GM18873 (cell line): ENCODE results near the gene MCEMP1.

ENCODE experiments used
- ATAC-seq: cut with Tn5 transposase; IDR thresholded peaks from one replicate; pipeline ENCODE4 v1.9.1; 2021; ENCODE audit warnings: mild to moderate bottlenecking, moderate library complexity, moderate number of reproducible peaks; ENCODE audit not compliant: unreplicated experiment, low FRiP score

The MCEMP1 gene

DNA sequence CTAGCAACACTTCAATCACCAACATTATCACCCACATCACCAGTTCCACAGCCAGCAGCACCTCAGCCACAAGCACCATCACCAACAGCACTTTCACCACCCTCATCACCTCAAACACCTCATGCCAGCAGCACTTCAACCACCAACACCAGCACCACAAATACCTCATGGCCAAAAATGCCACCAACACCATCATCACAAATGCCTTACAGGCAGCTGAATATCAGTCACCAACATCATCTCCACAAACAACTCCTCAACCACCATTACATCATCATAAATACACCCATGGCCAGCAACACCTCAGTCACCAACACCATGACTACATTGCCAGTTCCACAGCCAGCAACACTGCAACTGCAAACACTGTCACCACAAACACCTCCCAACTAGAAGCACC lies 14.6 kb downstream of the MCEMP1 start:
- ATAC-seq, result no peak

DNA sequence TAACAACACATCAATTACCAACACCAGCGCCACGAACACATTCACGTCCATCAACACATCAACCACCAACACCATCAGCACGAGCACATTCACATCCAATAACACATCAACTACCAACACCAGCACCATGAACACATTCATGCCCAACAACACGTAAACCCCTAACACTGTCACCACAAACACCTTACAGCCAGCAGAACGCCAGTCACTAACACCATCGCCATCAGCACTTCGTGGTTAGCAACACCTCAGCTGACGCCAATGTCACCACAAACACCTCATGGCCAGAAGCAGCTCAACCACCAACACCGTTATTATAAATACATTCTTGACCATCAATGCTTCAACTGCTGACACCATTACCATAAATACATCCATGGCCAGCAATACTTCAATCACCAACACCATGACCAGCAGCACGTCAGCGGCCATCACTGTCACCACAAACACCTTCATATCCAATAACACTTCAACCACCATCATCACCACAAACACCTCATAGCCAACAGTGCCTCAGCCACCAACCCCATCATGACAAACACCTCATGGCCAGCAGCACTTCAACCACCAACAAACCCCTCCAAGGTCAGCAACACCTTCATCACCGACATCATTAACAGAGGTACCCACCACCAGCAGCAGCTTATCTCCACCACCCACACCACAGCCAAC lies 15.7 kb downstream of the MCEMP1 start:
- ATAC-seq, result no peak

DNA sequence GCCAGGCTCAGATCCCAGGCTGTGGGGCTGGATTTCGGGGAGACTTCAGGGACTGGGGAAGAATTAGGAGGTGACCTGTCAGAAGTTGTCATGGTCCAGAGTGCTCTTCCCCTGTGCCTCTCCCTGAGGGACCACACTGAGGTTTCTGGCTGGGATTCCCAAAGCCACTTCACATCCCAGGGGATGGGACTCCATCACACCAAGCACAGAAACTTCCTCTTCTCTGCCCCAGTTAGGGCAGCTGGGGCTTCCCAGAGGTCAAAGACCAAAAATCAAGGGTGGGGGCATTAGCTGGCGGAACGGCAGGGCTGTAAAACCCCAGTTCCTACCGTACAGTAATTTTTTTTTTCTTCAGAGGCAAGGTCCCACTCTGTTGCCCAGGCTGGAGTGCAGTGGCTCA lies 17.6 kb downstream of the MCEMP1 start:
- ATAC-seq, result no peak

DNA sequence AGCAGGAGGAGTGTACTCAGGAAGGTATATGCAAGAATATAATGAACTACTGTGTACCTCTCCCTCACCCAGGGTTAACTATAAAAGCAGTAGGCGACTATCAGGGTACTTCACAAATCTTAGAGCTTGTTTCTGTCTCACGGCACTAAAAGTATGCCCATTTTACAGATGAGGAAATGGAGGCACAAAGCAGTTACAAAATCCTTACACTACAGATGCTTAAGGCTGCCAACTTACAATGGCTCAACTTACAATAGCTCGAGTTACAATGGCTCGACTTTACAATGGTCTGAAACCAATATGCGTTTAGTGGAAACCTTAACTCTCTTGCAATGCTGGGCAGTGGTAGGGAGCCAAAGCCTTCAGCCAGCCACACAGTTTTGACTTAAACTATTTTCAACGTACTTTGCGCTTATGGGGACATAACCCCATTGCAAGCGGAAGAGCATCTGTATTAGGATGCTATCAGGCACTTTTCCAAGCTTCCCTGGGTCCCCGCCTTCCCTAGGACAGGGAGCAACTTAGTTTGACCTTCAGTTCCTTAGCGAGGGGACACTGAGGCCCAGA lies 20.9 kb downstream of the MCEMP1 start:
- no peak for ATAC-seq

DNA sequence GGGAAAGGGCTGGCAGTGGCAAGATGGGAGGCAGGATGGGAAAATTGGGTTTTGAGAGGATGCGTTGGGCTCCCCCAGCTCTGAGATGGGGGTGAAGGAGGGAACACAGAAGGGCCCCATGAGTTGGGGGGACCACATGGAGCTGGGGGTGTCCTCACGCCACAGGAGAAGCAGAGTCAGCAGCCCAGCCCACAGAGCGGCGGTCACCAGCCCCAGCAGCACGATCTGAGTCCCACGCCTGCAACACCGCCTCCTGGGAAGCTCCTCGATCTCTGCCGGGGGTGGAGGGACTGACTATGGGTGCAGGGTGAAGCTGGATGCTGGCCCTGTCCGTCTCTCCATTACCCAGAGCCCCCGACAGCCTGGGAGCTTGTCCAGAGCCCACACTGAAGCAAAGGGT lies 21.7 kb downstream of the MCEMP1 start:
- ATAC-seq, result no peak

DNA sequence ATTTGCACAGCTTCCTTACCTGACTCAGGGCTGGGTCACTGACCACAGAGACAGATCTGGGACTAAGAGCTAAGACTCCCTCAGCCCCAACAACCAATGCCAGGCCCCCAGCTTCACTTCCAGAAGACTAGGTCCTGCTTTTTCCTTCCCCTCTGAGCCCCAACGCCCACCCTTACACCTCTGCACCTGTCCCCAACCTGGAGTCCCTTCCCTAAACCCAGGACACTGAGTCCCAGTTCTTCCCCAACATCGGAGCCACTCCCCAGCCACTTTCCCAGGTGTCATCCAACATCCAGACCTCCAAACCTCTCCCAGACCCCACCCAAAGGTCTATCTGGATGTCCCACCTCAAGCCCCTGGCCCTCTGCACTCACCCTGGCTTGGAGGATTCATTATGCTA lies 22.1 kb downstream of the MCEMP1 start:
- no peak for ATAC-seq

DNA sequence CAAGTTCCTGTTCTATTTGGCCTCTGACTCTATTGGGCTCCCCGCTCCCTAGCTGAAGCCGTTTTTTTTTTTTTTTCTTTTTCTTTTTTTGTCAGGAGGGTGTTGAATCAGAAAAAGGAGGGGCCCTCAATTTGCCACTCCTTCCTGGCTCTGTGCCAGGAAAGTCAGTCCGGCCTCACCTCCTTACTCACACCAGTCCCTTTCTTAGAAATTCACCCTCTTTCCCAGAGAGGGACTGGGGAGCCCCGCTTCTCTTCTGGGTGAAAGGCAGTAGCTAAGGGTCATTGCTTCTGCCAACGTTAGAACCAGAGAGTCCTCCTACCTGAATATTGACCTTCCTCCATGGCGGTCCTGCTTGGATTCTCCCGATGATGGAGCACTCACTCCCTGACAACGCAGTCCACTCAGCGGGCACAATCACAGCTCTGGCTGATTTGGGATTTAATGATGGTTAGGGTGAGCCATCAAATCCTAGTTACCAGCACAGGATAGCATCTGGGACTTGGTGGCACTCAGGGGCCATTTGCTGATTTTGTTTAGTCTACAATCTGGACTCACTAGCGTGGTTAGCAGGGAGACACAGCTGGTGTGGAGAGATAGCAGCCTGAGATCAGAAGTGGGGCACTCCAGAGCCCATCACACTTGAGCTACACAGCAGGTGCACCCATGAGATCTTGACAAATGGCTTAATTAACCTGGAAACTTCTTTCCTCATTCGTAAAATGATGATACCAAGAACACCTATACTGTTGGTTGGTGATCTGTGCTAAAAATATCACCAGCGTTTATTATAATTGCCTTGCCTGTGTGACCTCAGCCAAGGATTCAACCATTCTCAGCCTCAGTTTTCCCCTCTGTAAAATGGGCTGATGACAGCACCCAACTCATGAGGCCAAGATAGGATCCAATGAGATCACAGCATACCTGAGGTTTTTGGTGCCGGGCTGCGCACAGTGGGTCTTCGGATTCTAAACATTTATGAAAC lies 22.8 kb downstream of the MCEMP1 start:
- no peak for ATAC-seq

DNA sequence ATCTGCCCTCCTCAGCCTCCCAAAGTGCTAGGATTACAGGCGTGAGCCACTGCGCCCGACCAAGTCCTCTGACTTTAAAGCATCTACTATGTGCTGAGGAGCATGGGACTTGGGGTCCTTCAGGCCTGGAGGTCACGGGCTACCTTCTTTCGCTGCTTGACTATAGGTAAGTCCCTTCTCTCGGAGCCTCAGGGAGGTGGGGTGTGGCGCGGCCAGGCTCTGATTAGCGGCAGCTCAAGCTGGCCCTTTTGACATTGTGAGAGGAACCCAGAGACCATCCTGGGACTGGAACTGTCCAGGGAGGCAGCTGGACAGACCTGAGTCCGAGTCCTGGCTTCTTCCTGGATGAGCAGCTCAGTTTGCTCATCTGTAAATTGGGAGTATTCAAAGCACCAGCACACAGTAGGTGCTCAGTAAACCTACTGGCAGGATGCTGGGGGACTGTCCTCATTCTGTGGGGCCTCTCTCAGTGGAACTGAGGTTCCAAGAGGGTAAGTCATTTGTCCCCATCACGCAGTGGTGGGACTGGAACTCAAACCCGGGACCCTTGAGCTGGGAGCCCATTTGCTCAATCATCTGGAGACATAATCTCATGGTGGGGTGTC lies 24.3 kb downstream of the MCEMP1 start:
- no peak for ATAC-seq

DNA sequence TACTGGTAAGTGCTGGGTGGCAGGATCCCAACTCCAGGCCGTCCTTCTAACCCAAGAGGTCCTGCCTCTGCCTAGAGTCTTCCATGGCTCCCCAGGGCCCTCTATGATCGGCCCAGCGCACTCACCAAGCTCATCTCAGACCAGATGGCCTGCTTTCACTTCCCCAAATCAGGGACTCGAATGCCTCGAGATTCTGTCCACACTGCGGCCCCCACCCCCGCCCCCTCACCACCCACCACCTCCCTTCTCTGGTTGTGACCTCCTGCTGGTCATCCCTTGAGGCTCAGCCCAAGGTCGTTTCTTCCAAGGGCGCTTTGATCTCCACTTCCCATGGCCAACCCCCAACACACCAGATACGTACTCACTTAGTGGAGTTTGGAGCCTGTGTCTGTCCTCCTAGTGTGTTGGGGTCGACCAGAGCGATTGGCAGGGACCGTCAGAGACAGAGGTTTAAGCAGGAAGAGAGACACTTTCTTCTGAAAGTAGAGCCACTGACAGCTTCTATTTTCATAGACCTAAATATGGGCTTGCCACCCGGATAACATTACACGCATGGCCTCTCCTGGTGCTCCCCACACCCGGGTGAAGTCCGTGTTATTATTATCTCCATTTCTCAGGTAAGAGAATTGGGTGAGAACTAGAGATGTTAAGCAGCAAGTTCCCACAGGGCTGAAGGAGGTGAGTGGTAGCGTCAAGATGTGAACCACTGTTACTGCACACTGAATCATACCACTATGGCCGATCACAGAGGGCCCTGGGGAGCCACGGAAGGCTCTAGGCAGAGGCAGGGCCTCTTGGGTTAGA lies 25.0 kb downstream of the MCEMP1 start, which contains the start of gene FCER2:
Gene FCER2 (minus strand): TSS at position 478 of the 804 bp plus-strand sequence. CDS start 2,371 bp downstream, outside the sequence.
- peak; percentile 49 for ATAC-seq

DNA sequence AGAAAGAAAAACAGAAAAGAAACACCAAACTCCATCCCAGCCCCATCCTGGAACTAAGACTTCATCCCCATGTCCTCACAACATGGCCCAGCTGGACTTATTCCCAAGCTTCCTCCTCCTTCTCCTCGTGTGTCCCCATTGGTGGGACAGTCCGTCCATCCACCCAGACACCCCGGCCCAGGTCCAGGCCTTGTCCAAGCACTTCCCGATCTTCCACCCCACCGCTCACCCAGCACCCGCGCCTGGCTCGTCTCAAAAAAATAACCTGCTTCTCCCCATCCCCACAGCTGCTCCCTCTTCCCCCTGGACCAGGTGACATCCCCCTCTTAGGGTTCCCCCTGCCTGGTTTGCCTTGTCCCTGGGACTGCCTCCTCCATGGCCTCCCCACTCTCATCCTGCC lies 26.4 kb downstream of the MCEMP1 start:
- ATAC-seq, result no peak

DNA sequence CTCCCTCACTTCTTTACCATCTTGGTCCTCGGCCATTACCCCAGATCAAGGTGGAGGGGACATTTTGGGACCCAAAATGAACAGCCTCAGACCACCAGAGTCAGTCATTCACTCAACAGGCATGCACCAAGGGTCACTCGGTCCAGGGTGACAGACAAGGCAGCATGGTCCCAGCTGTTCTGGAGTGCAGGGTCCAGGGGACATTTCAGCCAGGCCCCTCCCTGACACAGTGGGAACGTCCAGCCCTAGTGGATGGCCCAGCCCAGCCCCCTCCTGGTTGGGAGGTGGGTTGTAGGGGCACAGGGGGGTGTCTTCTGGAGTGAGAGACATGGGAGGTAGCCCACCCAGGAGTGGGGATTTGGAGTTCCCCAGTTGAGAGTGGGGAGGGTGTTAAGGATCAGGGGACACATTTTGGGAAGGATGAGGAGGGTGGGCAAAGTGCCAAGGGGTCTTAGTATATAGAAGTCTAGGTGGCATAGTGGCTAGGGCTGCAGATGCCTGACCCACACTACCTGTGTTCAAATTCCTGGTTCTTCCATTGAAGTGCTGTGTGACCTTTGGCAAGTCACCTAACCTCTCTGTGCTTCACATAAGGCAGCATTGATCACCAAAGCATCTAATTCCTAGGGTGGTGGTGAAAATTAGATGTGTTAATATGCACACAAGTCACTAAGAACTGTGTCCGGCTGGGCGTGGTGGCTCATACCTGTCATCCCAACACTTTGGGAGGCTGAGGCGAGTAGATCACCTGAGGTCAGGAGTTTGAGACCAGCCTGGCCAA lies 27.6 kb downstream of the MCEMP1 start:
- no peak for ATAC-seq

DNA sequence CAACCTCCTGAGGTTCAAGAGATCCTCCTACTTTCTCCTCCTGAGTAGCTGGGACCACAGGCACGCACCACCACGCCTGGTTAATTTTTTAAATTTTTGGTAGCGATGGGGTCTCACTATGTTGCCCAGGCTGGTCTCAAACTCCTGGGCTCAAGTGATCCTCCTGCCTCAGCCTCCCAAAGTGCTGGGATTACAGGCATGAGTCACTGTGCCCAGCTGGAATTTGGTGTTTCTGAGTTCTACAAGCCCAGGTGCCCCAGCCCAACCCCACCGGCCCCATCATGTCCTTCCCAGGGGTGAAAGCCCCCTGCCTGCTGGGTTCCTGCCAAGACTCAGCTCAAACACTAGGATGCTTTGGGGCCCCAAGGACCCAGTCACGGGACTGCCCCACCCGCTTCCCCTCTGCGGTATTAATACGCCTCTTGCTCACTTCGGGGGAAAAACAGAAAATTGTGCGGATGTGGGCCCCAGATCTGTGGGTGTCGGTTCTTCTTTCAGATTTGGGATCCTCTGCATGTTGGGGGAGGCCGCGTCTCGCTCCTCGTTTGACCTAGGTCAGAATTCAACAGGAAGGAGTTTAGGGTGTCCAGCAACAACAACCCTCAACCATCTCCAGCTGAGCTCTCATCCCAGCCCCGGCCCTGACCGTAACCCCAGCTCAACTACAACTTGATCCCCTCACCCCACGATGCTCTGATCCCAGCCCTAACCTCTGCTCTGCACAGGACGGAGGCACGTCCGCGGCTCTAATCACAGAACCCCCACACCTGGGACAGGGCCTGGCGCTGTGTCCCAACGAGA lies 28.7 kb downstream of the MCEMP1 start:
- ATAC-seq, result peak; percentile 41

DNA sequence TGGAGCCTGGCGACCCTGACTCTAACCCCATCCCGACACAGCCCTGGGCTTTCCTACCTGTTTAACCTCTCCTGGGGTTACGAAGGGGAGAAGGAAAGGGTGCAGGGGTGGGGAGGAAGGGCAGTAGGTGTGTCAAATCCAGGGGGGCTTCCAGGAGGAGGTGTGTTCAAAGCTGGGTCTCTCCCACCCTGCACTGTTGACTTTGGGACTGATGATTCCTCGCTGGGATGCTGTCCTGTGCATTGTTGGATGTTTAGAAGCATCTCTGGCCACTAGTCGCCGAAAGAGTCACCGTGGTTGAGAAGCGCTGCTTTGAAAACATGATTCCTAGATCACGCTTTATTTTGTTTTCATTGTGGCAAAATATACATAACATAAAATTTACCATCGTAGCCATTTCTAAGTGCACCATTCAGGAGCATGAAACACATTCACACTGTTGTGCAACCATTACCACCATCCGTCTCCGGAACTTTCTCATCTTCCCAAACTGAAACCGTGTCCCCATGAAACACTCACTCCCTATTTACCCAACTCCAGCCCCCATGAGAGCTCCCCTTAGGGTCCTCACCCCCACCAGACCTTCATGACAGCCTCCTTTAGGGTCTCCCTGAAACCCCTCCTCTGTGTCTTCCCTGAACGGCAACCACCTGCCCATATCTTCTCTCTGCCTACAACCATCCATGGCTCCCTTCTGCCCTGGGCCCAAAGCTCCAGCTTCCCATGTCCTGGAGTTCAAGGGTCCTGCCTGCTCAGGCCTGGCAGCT lies 29.5 kb downstream of the MCEMP1 start:
- ATAC-seq, result no peak

DNA sequence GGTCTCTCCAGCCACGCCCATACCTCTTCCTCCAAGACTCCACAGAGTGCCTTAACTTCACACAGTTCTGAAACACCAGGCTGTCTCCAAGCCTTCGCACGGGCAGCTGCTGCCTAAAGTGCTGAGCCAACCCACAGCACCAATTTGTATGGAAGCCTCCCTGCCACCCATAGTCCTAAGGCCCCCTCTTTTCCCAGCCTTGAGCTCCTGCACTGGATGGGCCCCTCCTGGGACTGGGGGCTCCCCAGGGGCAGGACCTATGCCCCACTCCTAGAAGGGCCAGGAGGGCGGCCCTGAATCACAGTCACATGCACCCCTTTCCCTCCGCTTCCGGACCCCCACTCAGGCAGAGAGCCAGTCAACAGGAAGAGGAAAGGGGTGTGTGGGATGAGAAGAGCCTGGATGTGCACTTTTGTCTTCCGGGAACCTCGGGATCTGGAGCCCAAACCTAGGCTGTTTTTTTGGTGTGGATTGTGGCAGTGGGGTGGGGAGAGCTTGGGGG lies 30.1 kb downstream of the MCEMP1 start:
- ATAC-seq, result no peak

DNA sequence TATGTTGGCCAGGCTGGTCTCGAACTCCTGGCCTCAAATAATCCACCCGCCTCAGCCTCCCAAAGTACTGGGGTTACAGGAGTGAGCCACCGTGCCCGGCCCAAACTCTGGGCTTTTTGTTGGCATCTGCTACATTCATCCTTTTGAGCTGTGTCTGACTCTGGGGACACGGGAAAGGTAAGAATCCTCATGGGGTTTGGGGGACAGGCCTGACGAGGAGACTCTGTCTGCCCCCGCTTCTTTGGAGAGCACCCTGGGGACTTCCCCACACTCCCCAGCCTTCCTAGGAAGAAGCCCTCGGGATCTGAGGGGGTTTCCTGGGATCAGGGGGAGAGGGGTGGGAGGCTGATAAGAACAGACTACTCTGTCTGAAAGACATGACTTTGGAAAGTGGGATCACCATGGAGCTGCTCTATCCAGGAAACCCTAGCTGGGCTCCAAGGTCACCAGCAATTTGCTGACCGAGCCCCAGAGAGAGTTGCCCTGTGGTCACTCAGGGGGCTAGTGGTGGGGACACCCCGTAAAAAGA lies 33.1 kb downstream of the MCEMP1 start:
- ATAC-seq, result no peak

DNA sequence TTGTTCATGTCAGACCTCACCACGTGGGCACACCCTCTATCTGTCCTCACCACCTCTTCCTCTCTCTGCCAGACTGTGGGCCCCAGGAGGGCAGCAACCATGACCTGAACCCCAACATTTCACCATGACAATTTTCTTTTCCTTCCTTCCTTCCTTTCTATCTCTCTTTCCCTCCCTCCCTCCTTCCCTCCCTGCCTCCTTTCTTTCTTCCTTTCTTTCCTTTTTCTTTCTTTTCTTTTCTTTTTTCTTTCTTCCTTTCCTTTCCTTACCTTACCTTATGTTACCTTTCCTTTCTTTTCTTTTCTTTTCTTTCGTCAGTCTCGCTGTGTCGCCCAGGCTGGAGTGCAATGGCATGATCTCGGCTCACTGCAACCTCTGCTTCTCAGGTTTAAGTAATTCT lies 33.7 kb downstream of the MCEMP1 start:
- ATAC-seq, result no peak

DNA sequence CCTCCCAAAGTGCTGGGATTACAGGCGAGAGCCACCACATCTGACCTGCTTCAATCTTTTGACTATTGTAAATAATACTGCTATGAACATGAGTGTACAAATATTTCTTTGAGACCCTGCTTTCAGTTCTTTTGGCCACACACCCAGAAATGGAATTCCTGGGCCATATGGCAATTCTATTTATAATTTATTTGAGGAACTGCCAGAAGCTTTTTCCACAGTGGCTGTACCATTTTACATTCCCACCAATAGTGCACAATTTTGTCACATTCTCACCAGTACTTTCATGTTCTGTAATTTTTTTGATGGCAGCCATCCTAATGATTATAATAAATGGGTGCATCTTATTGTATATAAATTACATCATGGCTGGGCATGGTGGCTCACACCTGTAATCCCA lies 38.8 kb downstream of the MCEMP1 start:
- ATAC-seq, result no peak
